ENCODE results near the gene FAM3D.

Gene FAM3D

GRCh38 chr3:58683001-58683458 is 16.5 kb upstream of the FAM3D start:
- H3K4me2 ChIP-seq (ENCODE audit: low read length) = no peak overlapping the region
- no peak for TF ChIP-seq CTCF (IDR thresholded peaks at IDR 0.05; ENCODE audit: low read depth, low read length)
- TF ChIP-seq EZH2phosphoT487 (IDR thresholded peaks at IDR 0.05; ENCODE audit: low read depth) = no peak

GRCh38 chr3:58681863-58682262 is 15.3 kb upstream of the FAM3D start:
- no peak overlapping the region for H3K9ac ChIP-seq (ENCODE audit: low read length)
- H4K20me1 ChIP-seq (ENCODE audit: insufficient read depth, low read length) = no peaks in the 10 kb centered on the region
- no peaks in the 10 kb centered on the region for H3K9me3 ChIP-seq (ENCODE audit: insufficient read depth, low read length)
- H3K36me3 ChIP-seq (replicated peaks; ENCODE audit: low read depth, low read length) = no peaks in the 10 kb centered on the region
- H3K27ac ChIP-seq (ENCODE audit: low read length) = no peak overlapping the region
- H3K27me3 ChIP-seq (ENCODE audit: low read depth, low read length) = peaks cover 8% of the 10 kb centered on the region; the same call in 1 of the 2 replicates
- no peak for TF ChIP-seq CTCF (IDR thresholded peaks at IDR 0.05; ENCODE audit: low read depth, low read length)
- H3K4me3 ChIP-seq (ENCODE audit: low read length) = no peak overlapping the region
- H3K79me2 ChIP-seq (ENCODE audit: low read length) = no peaks in the 10 kb centered on the region
- H2AFZ ChIP-seq (ENCODE audit: low read depth, low read length) = no peak overlapping the region
- no peak overlapping the region for H3K4me2 ChIP-seq (ENCODE audit: low read length)
- H3K4me1 ChIP-seq (ENCODE audit: low read length) = no peaks in the 10 kb centered on the region

More at GRCh38 chr3:58683001-58683458, 16.5 kb upstream of the FAM3D start:
- H2AFZ ChIP-seq (ENCODE audit: low read depth, low read length) = no peak overlapping the region
- no peaks in the 10 kb centered on the region for H3K4me1 ChIP-seq (ENCODE audit: low read length)
- no peaks in the 10 kb centered on the region for H3K9me3 ChIP-seq (ENCODE audit: insufficient read depth, low read length)
- peaks cover 3% of the 10 kb centered on the region; the same call in 1 of the 2 replicates for H3K27me3 ChIP-seq (ENCODE audit: low read depth, low read length)
- H3K4me3 ChIP-seq (ENCODE audit: low read length) = no peak overlapping the region
- no peaks in the 10 kb centered on the region for H3K79me2 ChIP-seq (ENCODE audit: low read length)
- no peaks in the 10 kb centered on the region for H4K20me1 ChIP-seq (ENCODE audit: insufficient read depth, low read length)
- no peak overlapping the region for H3K27ac ChIP-seq (ENCODE audit: low read length)
- no peaks in the 10 kb centered on the region for H3K36me3 ChIP-seq (replicated peaks; ENCODE audit: low read depth, low read length)
- H3K9ac ChIP-seq (ENCODE audit: low read length) = no peak overlapping the region

DNA sequence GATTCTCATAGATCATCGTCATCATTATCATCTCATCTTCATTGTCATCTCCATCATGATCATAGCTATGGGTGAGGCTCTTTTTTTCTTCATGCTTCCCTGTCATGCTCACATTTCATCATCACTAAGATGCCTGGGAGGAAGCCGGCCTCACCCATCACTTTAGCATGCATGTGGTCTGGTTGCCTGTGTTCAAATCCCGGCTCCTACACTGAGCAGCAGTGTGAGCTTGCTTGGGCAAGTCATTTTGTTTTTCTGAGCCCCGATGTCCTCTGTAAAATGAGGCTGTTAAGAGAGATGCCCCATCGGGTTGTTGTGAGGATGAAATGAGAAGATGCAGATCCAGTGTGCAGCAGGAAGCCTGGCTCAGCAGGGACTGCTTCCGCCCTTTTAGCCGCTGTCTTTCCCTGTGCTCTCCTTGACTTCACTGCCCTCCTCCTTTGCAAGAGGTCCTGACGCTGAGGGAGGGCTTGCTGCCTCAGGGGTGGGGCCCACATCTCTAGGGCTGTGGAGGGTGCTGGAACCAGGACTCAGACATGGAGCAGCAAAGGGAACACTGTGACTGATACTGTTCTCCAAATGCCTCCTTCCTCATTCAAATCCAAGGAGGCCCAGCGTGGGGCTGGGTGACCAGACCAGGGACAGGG is 14.4 kb upstream of the FAM3D start:
- Histone ChIP-seq H3K9ac (ENCODE audit: low read length) (no peak overlapping the region), H3K27me3 (ENCODE audit: low read depth, low read length) (peaks cover 8% of the 10 kb centered on the region; the same call in 1 of the 2 replicates), H2AFZ (ENCODE audit: low read depth, low read length) (no peak overlapping the region), H3K4me1 (ENCODE audit: low read length) (no peaks in the 10 kb centered on the region), H3K36me3 (replicated peaks; ENCODE audit: low read depth, low read length) (no peaks in the 10 kb centered on the region), H3K4me2 (ENCODE audit: low read length) (no peak overlapping the region), H4K20me1 (ENCODE audit: insufficient read depth, low read length) (no peaks in the 10 kb centered on the region), H3K27ac (ENCODE audit: low read length) (no peak overlapping the region), H3K79me2 (ENCODE audit: low read length) (no peaks in the 10 kb centered on the region), H3K9me3 (ENCODE audit: insufficient read depth, low read length) (no peaks in the 10 kb centered on the region), H3K4me3 (ENCODE audit: low read length) (no peak overlapping the region)
- TF ChIP-seq EZH2phosphoT487 (IDR thresholded peaks at IDR 0.05; ENCODE audit: low read depth) = no peak
- no peak for TF ChIP-seq CTCF (IDR thresholded peaks at IDR 0.05; ENCODE audit: low read depth, low read length)

- Histone ChIP-seq H3K9ac (ENCODE audit: low read length) (no peak overlapping the region), H2AFZ (ENCODE audit: low read depth, low read length) (no peak overlapping the region), H3K4me2 (ENCODE audit: low read length) (no peak overlapping the region), H3K36me3 (replicated peaks; ENCODE audit: low read depth, low read length) (no peaks in the 10 kb centered on the region), H4K20me1 (ENCODE audit: insufficient read depth, low read length) (no peaks in the 10 kb centered on the region), H3K9me3 (ENCODE audit: insufficient read depth, low read length) (no peaks in the 10 kb centered on the region), H3K4me1 (ENCODE audit: low read length) (no peaks in the 10 kb centered on the region), H3K27me3 (ENCODE audit: low read depth, low read length) (peaks cover 8% of the 10 kb centered on the region; the same call in 1 of the 2 replicates), H3K4me3 (ENCODE audit: low read length) (no peak overlapping the region), H3K79me2 (ENCODE audit: low read length) (no peaks in the 10 kb centered on the region), H3K27ac (ENCODE audit: low read length) (no peak overlapping the region)
- TF ChIP-seq EZH2phosphoT487 (IDR thresholded peaks at IDR 0.05; ENCODE audit: low read depth) (no peak), CTCF (IDR thresholded peaks at IDR 0.05; ENCODE audit: low read depth, low read length) (no peak)
Observed at GRCh38 chr3:58679974-58680666, 13.5 kb upstream of the FAM3D start.

Data from OCI-LY3 (cell line).